ENCODE measurements around the gene TEKT5.
A peak's percentile ranks its signal among the peaks of the same experiment; 100 is the strongest.
"Not testable (repeated sequence)": the region's sequence is repeated elsewhere in the genome, so short reads cannot be mapped to it uniquely, and the experiment has no call there.

The TEKT5 gene

GRCh38 chr16:10684511-10685151 lies 10.1 kb downstream of the TEKT5 start:
- DNase-seq, result no peak

- DNase-seq, result no peak
These were observed 11.6 kb downstream of the TEKT5 start for GRCh38 chr16:10683170-10683569.

- DNase-seq, result no peak
These were observed 12.1 kb downstream of the TEKT5 start for GRCh38 chr16:10682604-10683003.

GRCh38 chr16:10681310-10682308 lies 13.1 kb downstream of the TEKT5 start:
- no peak for DNase-seq

- DNase-seq, result no peak
These were observed 14.8 kb downstream of the TEKT5 start for GRCh38 chr16:10679921-10680320.

- DNase-seq, result not testable (repeated sequence)
These were observed 15.3 kb downstream of the TEKT5 start for GRCh38 chr16:10679441-10679840.

GRCh38 chr16:10678655-10679054 lies 16.1 kb downstream of the TEKT5 start:
- DNase-seq, result no peak

- no peak for DNase-seq
These were observed 18.4 kb downstream of the TEKT5 start for GRCh38 chr16:10676284-10676683.

- no peak for DNase-seq
These were observed 18.9 kb downstream of the TEKT5 start for GRCh38 chr16:10675861-10676260.

- DNase-seq, result no peak
These were observed 19.5 kb downstream of the TEKT5 start for GRCh38 chr16:10675216-10675615.

GRCh38 chr16:10671729-10672128 lies 23.0 kb downstream of the TEKT5 start:
- DNase-seq, result no peak

GRCh38 chr16:10669791-10670190 lies 24.9 kb downstream of the TEKT5 start:
- no peak for DNase-seq

- peak; percentile 37 for DNase-seq
These were observed 26.2 kb downstream of the TEKT5 start for GRCh38 chr16:10668322-10669045.

- DNase-seq, result no peak
These were observed 27.5 kb downstream of the TEKT5 start for GRCh38 chr16:10667239-10667638.

GRCh38 chr16:10666291-10666690 lies 28.4 kb downstream of the TEKT5 start:
- no peak for DNase-seq

GRCh38 chr16:10665166-10665565 lies 29.6 kb downstream of the TEKT5 start:
- no peak for DNase-seq

- no peak for DNase-seq
These were observed 30.0 kb downstream of the TEKT5 start for GRCh38 chr16:10664720-10665126.

GRCh38 chr16:10663744-10664143 lies 31.0 kb downstream of the TEKT5 start:
- DNase-seq, result no peak

GRCh38 chr16:10663146-10663545 lies 31.6 kb downstream of the TEKT5 start:
- DNase-seq, result no peak

GRCh38 chr16:10662212-10662611 lies 32.5 kb downstream of the TEKT5 start:
- no peak for DNase-seq

- DNase-seq, result no peak
These were observed 33.0 kb downstream of the TEKT5 start for GRCh38 chr16:10661737-10662136.

GRCh38 chr16:10660950-10661635 lies 33.6 kb downstream of the TEKT5 start:
- DNase-seq, result no peak

- no peak for DNase-seq
These were observed 35.8 kb downstream of the TEKT5 start for GRCh38 chr16:10658943-10659342.

All from stimulated activated CD8-positive, alpha-beta memory T cell treated with anti-CD3 and anti-CD28 coated beads, Interleukin-4, amount 100 ng/mL, for 48 hours (primary cell).